HG02970 (cell line): ENCODE results near the gene C5orf24.
"Not testable (repeated sequence)": the region's sequence is repeated elsewhere in the genome, so short reads cannot be mapped to it uniquely, and the experiment has no call there.

Experiments
- ATAC-seq: cut with Tn5 transposase; IDR thresholded peaks from one replicate; pipeline ENCODE4 v1.9.1; 2021; ENCODE audit warnings: mild to moderate bottlenecking, moderate library complexity, moderate number of reproducible peaks; ENCODE audit not compliant: unreplicated experiment, low FRiP score

Gene C5orf24

DNA sequence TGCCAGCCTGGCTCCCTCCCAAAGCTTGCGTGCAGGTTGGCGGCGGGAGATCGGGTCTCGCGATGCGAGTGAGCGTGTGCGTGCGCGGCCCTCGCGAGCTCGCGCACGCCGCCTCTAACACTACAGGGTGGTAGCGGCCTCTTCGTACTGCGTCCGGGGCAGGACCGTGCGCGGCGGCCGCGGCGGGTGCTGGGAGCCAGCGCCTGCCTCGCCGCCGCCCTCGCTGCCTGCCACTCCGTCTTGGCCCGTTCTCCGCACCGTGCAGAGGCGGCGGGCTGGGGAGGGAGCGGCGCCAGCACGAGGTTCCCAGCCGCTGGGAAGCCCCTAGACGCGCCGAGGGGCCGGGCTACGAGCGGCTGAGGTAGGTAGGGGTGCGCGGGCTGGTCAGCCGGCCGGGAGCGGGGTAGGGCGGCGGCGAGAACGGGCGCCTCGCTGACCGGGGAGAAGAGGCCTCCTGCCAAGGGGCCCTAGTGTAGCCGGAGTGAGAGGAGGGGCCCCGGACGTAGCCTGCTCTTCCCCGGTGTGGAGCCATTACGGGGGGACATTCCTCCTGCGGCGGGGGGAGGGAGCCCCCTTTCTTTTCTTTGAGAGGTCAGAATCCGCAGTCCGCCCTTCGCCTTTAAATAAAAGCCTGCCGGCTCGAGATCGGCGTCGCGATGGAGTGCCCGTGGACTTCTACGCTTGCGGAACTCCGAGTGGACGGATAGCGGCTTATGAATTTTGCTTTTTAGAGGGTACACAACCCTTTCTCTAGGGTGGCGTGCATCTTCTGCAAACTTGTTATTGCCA, at the start of gene C5orf24:
C5orf24 (plus strand) TSS at position 117 of the 789 bp plus-strand sequence. CDS start 8,933 bp downstream, outside the sequence.
- ATAC-seq, result peak; percentile 86

DNA sequence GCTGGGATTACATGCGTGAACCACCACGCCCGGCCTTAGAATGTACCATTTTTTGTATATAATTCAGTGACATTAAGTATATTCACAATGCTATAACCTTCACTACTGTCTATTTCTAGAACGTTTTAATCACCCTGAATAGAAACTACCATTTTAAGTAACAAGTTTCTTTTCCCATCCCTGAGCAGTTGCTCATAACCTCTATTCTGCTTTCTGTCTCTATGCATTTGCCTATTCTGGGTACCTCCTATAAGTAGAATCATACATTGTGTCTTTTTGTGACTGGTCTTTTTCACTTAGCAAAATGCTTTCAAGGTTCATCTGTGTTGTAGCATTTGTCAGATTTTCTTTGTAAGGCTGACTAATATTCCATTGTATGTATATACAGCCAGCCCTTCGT, 47.3 kb upstream of the C5orf24 start:
- ATAC-seq, result no peak

- ATAC-seq, result no peak
Measured at GRCh38 chr5:134803821-134804220, 41.9 kb upstream of the C5orf24 start.

GRCh38 chr5:134813407-134813806, 32.4 kb upstream of the C5orf24 start:
- no peak for ATAC-seq

DNA sequence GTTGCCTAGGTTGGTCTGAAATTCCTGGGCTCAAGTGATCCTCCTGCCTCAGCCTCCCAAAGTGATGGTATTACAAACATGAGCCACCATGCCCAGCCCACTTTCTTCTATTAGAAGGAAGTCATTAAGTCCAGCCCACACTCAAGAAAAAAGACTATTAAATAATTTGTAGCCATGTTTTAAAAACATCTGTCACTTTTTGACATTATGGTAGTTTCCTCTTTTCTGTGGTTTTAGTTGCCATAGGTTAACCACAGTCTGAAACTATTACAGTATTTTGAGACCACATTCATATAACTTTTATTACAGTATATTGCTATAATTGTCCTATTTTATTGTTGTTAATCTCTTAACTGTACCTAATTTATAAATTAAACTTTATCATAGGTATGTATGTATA, 31.9 kb upstream of the C5orf24 start:
- ATAC-seq, result no peak

GRCh38 chr5:134817006-134817405, 28.8 kb upstream of the C5orf24 start:
- ATAC-seq, result no peak

GRCh38 chr5:134818776-134819175, 27.0 kb upstream of the C5orf24 start:
- ATAC-seq, result no peak

- ATAC-seq, result no peak
Measured at GRCh38 chr5:134819407-134819963, 26.3 kb upstream of the C5orf24 start.

- no peak for ATAC-seq
Measured at GRCh38 chr5:134821841-134822240, 23.9 kb upstream of the C5orf24 start.

DNA sequence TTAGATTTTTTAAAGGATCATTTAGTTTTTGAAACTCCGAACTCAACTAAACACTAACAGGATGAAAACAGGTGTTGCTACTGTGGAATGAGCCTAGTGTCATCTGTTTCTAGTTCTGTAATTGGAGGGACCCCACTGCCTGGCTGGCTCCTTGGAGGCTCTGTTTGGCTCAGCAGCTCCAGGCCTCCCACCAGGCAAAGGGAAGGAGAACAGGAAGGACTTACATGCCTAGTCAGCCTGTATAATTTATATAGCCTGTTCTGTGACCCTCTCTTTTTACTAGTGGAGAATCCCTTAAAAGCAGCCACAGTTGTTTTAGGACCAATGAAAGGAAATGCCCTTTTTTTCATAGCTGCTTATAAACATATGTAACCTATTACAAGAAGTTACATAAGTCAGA, 21.1 kb upstream of the C5orf24 start:
- ATAC-seq, result no peak

DNA sequence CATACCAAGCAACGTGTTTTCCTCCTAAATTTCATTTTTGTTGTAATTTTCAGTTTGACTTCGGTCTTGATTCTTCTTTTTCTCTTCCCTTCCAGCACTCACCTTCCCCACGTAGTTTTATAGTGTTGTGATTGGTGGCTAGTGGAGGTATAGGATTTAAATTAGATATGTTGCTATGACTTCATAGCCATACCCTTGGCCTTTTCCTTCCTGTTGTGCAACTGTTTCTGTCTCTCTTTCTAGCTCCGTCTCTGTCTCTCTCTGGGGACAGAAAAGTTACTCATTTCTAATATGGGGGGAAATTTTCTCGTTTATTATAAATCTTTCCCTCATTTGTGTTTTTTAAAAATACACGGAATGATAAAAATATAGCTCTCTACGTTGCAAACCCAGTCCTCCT, 20.6 kb upstream of the C5orf24 start:
- ATAC-seq, result no peak

- no peak for ATAC-seq
Measured at GRCh38 chr5:134833340-134834032, 12.3 kb upstream of the C5orf24 start.

GRCh38 chr5:134835623-134836022, 10.1 kb upstream of the C5orf24 start:
- no peak for ATAC-seq

DNA sequence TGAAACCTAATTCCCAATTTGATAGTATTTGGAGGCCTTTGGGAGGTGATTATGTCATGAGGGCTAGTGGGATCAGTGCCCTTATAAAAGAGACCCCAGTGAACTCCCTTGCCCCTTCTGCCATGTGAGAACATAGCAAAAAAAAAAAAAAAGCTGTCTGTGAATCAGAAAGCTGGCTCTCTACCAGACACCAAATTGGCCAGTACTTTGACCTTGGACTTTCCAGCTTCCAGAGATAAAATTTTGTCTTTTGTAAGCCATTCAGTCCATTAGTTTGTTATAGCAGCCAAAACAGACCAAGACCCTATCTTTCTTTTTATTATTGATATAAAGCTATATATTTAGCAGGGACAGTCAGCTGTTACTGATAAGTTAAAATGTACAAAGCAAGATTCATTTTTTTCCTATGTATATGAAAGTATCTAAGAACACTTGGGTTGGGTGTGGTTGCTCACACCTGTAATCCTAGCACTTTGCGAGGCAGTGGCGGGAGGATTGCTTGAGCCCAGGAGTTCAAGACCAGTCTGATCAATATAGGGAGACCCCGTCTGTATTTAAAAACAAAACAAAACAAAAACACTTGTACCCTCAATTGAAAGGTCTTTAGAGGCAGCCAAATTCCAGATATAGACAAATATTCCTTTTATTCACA, 8.1 kb upstream of the C5orf24 start:
- no peak for ATAC-seq

DNA sequence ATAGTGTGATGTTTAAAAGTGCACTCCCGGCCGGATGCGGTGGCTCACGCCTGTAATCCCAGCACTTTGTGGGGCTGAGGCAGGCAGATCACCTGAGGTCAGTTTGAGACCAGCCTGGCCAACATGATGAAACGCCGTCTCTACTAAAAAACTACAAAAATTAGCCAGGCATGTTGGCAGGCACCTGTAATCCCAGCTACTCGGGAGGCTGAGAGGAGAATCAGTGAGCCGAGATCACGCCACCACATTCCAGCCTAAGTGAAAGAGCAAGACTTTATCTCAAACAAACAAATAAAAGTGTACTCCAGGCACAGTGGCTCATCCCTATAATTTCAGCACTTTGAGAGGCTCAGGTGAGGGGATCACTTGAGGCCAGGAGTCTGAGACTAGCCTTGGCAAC, 7.4 kb upstream of the C5orf24 start:
- ATAC-seq, result not testable (repeated sequence)

DNA sequence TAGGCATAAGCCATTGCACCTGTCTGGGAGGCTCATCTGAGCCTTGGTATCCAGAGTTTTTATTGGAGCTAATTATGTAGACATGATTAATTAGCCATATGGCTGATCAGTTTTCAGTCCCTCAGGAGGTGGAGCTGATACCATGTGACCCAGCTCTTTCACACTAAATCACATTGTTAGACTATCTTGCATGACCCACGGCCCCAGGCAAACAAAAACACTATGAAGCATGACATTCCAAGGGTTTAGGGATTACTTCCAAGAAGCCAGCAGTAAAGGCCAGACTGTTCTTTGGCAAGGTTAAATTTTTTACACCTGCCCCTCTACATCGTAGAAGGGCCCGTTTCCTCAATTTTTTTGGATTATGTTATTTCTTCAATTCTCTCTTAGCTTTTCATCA, 5.0 kb upstream of the C5orf24 start:
- no peak for ATAC-seq

DNA sequence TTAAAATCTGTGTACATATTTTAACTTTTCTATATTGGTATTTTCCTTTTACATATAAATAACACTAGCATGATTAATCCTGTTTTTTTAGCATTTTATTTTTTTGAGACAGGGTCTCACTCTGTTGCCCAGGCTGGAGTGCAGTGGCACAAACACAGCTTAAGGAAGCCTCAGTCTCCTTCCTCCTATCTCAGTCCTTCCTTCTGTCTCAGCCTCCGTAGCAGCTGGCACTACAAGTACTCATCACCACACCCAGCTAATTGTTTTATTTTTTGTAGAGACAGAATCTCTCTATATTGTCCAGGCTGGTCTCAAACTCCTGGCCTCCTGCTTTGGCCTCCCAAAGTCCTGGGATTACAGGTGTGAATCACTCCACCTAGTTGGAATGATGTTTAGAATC, 1.5 kb upstream of the C5orf24 start:
- ATAC-seq, result no peak

DNA sequence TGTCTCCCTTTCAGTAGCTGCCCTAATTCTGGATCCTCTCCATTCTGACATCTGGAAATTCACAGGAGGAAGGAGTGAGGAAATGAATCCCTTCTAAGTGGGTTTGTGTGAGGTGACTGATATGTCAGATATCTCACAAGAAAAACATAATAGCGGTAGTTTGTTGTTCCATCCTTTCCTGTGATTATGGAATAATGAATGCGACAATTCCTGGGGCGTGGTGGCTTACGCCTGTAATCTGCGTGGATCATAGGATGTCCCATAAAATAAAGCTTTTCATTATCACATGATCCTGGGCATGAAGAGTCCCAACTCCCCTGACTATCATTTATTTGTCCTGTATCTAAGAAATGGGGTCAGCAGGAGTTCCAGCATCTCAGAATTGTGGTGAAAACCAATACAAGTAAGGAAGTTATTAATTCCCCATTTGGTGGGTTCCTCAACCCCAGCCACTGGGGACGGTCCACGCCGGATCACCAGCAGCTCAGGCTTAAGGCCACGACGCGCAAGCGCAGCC, 375 bp upstream of the C5orf24 start:
- no peak for ATAC-seq

- ATAC-seq, result peak; percentile 6
Measured at GRCh38 chr5:134846641-134846960, 833 bp downstream of the C5orf24 start.

DNA sequence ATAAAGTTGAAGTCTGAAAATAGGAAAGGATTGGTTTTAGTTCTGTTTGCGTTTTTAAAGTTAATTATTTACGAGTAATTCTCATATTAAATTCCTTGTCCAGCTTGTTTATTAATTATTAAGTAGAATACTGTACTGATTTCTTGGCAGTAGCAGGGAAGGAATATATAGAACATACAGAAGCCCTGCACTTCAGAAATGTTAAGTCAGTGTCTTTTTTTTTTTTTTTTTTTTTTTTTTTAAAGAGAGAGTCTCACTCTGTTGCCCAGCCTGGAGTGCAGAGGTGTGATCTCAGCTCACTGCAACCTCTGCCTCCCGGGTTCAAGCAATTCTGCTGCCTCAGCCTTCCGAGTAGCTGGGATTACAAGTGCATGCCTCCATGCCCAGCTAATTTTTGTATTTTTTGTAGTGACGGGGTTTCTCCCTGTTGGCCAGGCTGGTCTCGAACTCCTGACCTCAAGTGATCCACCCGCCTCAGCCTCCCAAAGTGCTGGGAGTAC, 3.7 kb downstream of the C5orf24 start:
- ATAC-seq, result not testable (repeated sequence)
